NCI-H774 (cell line): Measurements from ENCODE around the gene DGKH.

Experiments
- DNase-seq: peaks from one replicate; lab custom pipeline; 2025; lab: John Stamatoyannopoulos, UW

DGKH gene

GRCh38 chr13:42275506-42275905 lies 227.1 kb downstream of the DGKH start:
- no peak for DNase-seq

- no peak for DNase-seq
Measured at GRCh38 chr13:42276683-42277082, 228.2 kb downstream of the DGKH start.

GRCh38 chr13:42277618-42278276 lies 229.3 kb downstream of the DGKH start:
- no peak for DNase-seq

- no peak for DNase-seq
Measured at GRCh38 chr13:42279080-42279479, 230.6 kb downstream of the DGKH start.

- DNase-seq = no peak
Measured at GRCh38 chr13:42279986-42280385, 231.5 kb downstream of the DGKH start.

GRCh38 chr13:42280537-42280936 lies 232.1 kb downstream of the DGKH start:
- DNase-seq = no peak

GRCh38 chr13:42283574-42283973 lies 235.1 kb downstream of the DGKH start:
- DNase-seq = no peak

- DNase-seq = no peak
Measured at GRCh38 chr13:42284068-42284467, 235.6 kb downstream of the DGKH start.
